Anterior cingulate cortex (tissue), 58 donors: ENCODE data around the gene TBC1D22B.
A peak's percentile ranks its signal among the peaks of the same experiment; 100 is the strongest.

Experiments used
- DNase-seq, 58 donors: peaks; one replicate each; lab custom pipeline; 2025; lab: John Stamatoyannopoulos, UW

The TBC1D22B gene

GRCh38 chr6:37238381-37238780 lies 19.2 kb upstream of the TBC1D22B start:
- DNase-seq = peak in 8 of 58 donors; percentile 0 to 53 (median 9)

DNA sequence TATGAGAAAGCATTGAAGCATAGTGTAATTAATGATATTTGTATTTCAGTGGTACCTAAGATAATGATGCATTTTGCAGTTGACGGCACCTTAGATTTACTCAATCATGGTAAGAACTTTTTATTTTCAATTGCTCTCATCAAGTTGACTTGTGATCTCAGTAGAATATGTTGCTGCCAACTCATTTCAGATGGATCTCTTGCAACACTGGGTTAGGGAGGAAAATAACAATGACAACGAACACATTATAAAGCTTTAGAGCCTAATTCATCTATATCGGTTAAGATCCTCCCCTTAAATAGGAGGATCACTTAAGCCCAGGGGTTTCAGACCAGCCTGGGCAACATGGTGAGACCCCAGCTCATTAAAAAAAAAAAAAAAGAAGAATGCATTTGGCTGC lies 18.0 kb upstream of the TBC1D22B start:
- no peak for DNase-seq

DNA sequence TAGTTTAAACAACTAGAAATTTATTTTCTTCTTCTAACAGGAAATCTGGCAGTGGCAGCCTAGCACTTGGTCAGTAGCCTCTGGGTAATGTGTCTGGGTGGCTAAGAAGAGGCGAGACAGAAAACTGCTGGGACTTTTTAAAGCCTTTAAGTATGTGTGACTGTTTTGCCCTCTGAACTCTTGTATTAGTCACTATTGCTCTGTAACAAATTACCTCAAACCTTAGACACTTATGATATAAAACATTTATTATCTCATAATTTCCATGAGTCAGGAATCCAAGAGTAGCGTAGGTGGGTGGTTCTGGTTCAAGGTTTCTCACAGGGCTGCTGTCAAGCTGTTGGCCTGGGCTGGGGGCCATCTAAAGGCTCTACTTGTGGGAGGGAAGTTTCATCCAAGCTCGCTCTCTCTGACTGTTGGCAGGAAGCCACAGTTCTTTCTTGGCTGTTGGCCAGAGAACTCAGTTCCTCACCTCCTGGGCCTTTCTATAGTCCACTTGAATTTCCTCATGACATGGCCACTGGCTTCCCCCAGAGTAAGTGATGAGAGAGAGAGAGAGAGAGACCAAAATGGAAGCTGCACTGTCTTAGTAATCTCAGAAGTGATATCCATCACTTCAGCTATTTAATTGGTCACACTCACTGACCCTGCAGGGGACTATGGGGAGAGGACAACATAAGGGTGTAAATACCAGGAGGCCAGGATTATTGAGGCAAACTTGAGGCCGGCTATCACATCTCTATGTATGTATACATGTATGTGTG lies 17.4 kb upstream of the TBC1D22B start:
- DNase-seq = peak in 47 of 58 donors; percentile 2 to 75 (median 33)

GRCh38 chr6:37241131-37241530 lies 16.4 kb upstream of the TBC1D22B start:
- DNase-seq = no peak

GRCh38 chr6:37241775-37242428 lies 15.7 kb upstream of the TBC1D22B start:
- no peak for DNase-seq

DNA sequence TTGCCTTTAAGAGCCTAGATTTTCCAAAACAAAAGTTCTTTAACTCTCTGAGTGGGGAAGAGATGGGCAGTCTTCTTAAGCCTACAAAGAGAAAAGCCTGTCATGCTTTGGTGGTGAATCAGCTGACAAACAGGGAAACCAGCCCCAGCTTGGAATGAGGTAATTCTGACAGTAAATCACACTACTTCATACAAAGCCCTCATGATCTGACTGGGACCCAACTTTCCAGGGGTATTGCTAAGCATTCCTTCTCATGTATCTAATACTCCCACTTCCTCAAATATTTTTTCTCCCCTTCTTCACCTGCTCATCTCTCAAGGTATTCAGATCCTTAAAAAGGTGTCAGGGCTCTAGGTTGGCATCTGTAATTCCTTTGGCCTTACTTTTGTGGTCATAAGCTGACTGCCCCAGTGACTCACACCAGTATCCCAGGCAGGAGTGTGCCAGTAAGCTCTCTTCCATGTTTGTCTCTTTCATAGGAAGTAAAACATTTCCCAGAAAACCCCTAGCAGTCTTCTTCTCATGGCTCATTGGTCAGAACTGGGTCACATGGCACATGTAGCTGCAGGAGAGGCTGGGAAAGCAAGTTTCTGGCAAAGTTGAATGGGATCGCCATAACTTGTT lies 15.0 kb upstream of the TBC1D22B start:
- no peak for DNase-seq

DNA sequence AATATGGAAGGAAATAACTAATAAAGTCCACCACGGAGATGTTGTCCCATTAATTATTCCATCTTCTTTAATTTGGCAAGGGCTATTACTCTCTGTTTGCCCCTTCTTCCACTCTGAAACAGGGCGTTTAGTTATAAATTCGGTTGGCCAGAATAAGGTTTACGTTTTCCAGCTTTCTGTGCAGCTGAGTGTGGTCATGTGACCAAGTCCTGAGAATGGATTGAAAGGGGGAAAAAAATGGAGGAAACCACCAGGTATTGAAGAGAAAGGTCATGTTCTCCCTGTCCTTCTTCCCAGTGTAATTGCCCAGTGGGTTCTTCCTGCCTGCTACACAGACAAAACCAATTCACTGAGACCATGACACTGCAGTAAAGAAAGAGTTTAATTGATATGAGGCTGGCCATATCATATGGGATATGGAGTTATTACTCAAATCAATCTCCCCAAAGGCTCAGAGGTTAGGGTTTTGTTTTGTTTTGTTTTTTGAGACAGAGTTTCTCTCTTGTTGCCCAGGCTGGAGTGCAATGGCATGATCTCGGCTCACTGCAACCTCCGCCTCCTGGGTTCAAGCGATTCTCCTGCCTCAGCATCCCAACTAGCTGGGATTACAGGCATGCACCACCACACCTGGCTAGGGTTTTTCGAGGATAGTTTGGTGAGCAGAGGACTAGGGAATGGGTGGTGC lies 14.3 kb upstream of the TBC1D22B start:
- DNase-seq = no peak

DNA sequence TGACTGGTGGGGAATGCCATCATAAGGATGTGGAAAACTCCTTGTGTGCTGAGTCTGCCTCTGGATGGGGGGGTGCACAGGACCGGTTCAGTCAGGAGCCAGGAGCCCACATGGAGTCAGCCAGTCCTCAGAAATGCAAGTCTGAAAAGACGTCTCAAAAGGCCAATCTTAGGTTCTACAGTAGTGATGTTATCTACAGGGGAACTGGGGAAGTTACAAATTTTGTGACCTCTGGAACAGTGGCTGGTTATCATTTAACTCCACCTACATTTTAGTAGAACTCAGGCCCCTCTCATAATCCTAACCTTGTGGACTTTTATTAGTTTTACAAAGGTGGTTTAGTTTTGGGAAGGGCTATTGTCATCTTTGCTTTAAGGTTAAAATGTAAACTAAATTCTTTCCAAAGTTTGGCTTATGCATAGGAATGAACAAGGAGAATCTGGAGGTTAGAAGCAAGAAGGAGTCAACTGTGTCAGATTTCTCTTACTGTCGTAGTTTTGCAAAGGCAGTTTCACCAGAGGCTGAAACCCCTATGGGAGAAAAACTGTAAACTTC lies 13.7 kb upstream of the TBC1D22B start:
- no peak for DNase-seq

- peak in 14 of 58 donors; percentile 1 to 47 (median 16) for DNase-seq
Measured at GRCh38 chr6:37244430-37245310, 12.9 kb upstream of the TBC1D22B start.

GRCh38 chr6:37251211-37251780 lies 6.3 kb upstream of the TBC1D22B start:
- DNase-seq = no peak

GRCh38 chr6:37253486-37254007 lies 4.0 kb upstream of the TBC1D22B start:
- DNase-seq = no peak

GRCh38 chr6:37254881-37255280 lies 2.7 kb upstream of the TBC1D22B start:
- no peak for DNase-seq

DNA sequence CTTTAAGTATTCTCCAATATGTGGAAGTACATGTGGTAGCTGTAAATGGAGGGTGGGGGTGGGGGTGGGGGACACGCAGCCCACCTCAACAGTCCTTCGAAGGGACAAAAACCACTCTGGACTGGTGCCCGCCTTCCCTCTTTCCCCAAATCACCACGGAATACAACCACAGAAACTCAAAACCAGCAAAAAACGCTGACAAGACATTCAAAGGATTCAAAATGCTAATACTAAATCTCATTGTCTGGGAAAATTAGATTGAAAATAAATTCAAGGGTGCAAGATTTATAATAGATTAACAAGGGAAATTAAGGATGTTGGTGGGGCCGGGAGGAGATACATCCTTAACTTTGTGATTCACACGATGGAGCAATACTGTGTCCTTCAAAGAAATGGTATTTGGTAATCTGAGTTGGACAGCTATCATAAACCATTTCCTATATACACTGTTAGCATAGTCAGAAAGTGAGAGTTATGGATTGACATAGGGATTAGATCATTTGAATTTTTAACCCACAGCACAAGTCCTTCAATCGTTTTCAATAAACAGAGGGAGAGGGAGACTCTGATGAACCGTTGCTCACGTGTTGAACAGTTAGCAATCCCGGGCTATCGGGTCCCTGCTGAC lies 766 bp upstream of the TBC1D22B start:
- DNase-seq = no peak

- DNase-seq = no peak
Measured at GRCh38 chr6:37257320-37257633, 295 bp upstream of the TBC1D22B start.

GRCh38 chr6:37258405-37259105 lies 983 bp downstream of the TBC1D22B start:
- DNase-seq = no peak

- DNase-seq = no peak
Measured at GRCh38 chr6:37259191-37259590, 1.6 kb downstream of the TBC1D22B start.

DNA sequence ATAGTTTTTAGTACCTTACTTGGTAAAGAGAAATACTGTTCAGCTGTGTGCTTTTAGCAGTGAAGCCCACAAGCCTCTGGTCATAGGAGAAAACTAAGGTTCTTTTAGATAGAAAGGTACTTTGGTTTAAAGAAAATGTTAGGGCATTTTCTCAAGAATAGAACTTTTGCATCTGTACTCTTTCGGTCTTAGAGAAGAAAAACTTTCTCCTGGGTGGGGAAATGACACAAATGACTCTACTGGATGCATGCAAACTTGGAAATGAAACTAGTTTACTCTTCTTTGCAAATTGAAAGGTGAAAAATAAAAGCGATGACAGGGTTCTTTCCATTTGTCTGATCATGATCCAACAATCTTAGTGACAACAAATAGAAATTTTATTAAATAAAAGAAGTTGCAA lies 2.5 kb downstream of the TBC1D22B start:
- no peak for DNase-seq

GRCh38 chr6:37260444-37260843 lies 2.9 kb downstream of the TBC1D22B start:
- DNase-seq = no peak
